OCI-LY3 (cell line): Measurements from ENCODE around the gene SLC38A5.

ENCODE experiments used
- H2AFZ ChIP-seq: fragments of 200-600, 300-600 bp; shearing (Covaris generic); 2 replicates; pipeline ENCODE4 v1.6.0; 2014; ENCODE audit warnings: antibody characterized with exemption, low read depth, low read length
- H3K27ac ChIP-seq: fragments of 200-600, 300-600 bp; sonication (generic); 2 replicates; pipeline ENCODE4 v1.5.1; 2014; ENCODE audit warnings: mild to moderate bottlenecking, low read length, moderate library complexity, mixed read lengths
- H3K27me3 ChIP-seq: fragments of 200-600, 300-600 bp; sonication (generic); 2 replicates; pipeline ENCODE4 v1.6.1; 2014; ENCODE audit warnings: low read depth, low read length, mixed read lengths
- H3K36me3 ChIP-seq: fragments of 200-600, 300-600 bp; sonication (generic); replicated peaks from 2 replicates; pipeline ENCODE3; 2014; ENCODE audit warnings: low read depth, low read length, mixed read lengths
- H3K4me1 ChIP-seq: fragments of 300-600, 200-600 bp; sonication (generic); 2 replicates; pipeline ENCODE4 v1.6.1; 2014; ENCODE audit warnings: low read length, mixed read lengths
- H3K4me2 ChIP-seq: fragments of 200-600, 300-600 bp; sonication (generic); 2 replicates; pipeline ENCODE4 v1.6.1; 2014; ENCODE audit warnings: low read length, mixed read lengths
- H3K4me3 ChIP-seq: fragments of 300-600, 200-600 bp; sonication (generic); 2 replicates; pipeline ENCODE4 v1.5.1; 2014; ENCODE audit warnings: antibody characterized with exemption, mild to moderate bottlenecking, low read length, moderate library complexity
- H3K79me2 ChIP-seq: fragments of 300-600, 200-600 bp; shearing (Covaris generic); 2 replicates; pipeline ENCODE4 v1.6.1; 2014; ENCODE audit warnings: mild to moderate bottlenecking, low read length, mixed read lengths
- H3K9ac ChIP-seq: fragments of 300-600, 200-600 bp; shearing (Covaris generic); 2 replicates; pipeline ENCODE4 v1.6.0; 2014; ENCODE audit warnings: mild to moderate bottlenecking, low read length, moderate library complexity
- H3K9me3 ChIP-seq: fragments of 200-600, 300-600 bp; shearing (Covaris generic); 2 replicates; pipeline ENCODE4 v1.6.1; 2014; ENCODE audit warnings: low read length, mixed read lengths; ENCODE audit not compliant: insufficient read depth
- H4K20me1 ChIP-seq: fragments of 200-600, 300-600 bp; sonication (generic); 2 replicates; pipeline ENCODE4 v1.6.1; 2016; ENCODE audit warnings: low read length, mixed read lengths; ENCODE audit not compliant: insufficient read depth
- EZH2phosphoT487 ChIP-seq: fragments of 200-600 bp; shearing (Covaris generic); IDR thresholded peaks from 2 replicates; pipeline ENCODE4 v1.6.1; 2018; ENCODE audit warnings: antibody characterized with exemption, mixed run types, low read depth
- TF ChIP-seq, protein P1 (sequence below): fragments of 200-600, 300-600 bp; sonication (generic); IDR thresholded peaks from 2 replicates; pipeline ENCODE4 v1.5.1; 2014; ENCODE audit warnings: antibody characterized with exemption, low read length, low read depth

The SLC38A5 gene

DNA sequence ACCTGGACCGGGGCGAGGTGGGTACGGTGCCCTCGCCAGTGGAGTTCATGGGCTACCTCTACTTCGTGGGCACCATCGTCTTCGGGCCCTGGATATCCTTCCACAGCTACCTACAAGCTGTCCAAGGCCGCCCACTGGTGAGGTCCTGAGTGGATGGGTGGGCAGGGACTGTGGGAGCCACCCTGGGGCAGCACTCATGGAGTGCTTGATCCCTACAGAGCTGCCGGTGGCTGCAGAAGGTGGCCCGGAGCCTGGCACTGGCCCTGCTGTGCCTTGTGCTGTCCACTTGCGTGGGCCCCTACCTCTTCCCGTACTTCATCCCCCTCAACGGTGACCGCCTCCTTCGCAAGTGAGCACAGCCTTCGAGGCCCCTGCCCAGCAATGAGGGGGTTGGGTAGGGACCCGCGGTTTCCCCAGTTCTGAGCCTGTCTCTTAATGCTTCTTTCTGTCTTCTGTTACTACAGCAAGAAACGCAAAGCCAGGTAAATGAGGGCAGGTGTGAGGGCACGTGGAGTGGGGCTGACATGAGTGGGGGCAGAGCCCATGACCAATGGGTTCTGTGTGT lies 42.4 kb upstream of the SLC38A5 start:
- no peaks in the 10 kb centered on the region for H3K36me3 ChIP-seq
- no peak overlapping the region for H2AFZ ChIP-seq
- H4K20me1 ChIP-seq, result no peaks in the 10 kb centered on the region
- H3K9me3 ChIP-seq, result no peaks in the 10 kb centered on the region
- no peak overlapping the region for H3K9ac ChIP-seq
- H3K4me3 ChIP-seq, result no peak overlapping the region
- no peaks in the 10 kb centered on the region for H3K27me3 ChIP-seq
- TF ChIP-seq, protein P1, sequence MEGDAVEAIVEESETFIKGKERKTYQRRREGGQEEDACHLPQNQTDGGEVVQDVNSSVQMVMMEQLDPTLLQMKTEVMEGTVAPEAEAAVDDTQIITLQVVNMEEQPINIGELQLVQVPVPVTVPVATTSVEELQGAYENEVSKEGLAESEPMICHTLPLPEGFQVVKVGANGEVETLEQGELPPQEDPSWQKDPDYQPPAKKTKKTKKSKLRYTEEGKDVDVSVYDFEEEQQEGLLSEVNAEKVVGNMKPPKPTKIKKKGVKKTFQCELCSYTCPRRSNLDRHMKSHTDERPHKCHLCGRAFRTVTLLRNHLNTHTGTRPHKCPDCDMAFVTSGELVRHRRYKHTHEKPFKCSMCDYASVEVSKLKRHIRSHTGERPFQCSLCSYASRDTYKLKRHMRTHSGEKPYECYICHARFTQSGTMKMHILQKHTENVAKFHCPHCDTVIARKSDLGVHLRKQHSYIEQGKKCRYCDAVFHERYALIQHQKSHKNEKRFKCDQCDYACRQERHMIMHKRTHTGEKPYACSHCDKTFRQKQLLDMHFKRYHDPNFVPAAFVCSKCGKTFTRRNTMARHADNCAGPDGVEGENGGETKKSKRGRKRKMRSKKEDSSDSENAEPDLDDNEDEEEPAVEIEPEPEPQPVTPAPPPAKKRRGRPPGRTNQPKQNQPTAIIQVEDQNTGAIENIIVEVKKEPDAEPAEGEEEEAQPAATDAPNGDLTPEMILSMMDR, result no peak
- TF ChIP-seq EZH2phosphoT487, result no peak
- no peaks in the 10 kb centered on the region for H3K79me2 ChIP-seq
- no peak overlapping the region for H3K4me2 ChIP-seq
- H3K4me1 ChIP-seq, result peaks cover 5% of the 10 kb centered on the region; the same call in 1 of the 2 replicates
- H3K27ac ChIP-seq, result no peak overlapping the region

DNA sequence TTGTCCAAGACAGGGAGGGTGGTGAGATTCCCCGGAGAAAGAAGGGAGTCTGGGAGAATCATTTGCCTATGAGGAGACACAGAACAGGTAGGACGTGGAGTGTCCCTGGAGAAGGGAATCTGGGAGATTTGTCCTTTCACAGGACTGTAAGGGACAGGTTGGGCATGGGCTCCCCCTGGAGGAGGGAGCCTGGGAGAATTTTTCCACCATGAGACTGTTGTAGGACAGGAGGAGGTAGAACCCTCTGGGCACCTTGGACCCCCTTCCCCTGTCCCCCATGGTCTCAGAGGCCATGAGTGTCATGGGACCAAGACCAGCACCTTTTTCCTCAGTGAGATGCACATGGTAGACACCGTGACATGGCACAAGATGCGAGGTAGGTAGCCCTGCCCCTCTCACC lies 41.5 kb upstream of the SLC38A5 start:
- no peaks in the 10 kb centered on the region for H3K27me3 ChIP-seq
- no peak overlapping the region for H3K9ac ChIP-seq
- H3K9me3 ChIP-seq, result no peaks in the 10 kb centered on the region
- H4K20me1 ChIP-seq, result no peaks in the 10 kb centered on the region
- TF ChIP-seq, protein P1, result peak; percentile 29
- no peak for TF ChIP-seq EZH2phosphoT487
- no peak overlapping the region for H3K27ac ChIP-seq
- H3K4me2 ChIP-seq, result no peak overlapping the region
- H3K4me3 ChIP-seq, result no peak overlapping the region
- H3K79me2 ChIP-seq, result no peaks in the 10 kb centered on the region
- no peak overlapping the region for H2AFZ ChIP-seq
- H3K4me1 ChIP-seq, result peaks cover 5% of the 10 kb centered on the region; the same call in 1 of the 2 replicates
- no peaks in the 10 kb centered on the region for H3K36me3 ChIP-seq

DNA sequence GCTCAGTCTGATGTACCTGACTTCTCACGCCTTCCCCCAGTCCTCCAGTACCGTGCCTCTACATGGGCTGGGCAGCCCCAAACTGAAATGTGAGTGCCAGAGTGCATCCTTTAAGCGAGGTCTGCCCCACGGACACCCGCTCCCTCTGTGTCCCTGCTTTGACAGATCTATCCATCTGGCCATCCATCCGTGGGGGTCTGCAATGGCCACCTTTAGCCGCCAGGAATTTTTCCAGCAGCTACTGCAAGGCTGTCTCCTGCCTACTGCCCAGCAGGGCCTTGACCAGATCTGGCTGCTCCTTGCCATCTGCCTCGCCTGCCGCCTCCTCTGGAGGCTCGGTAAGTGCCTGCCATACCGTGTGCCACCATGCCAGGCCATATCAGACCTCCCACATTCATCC lies 39.6 kb upstream of the SLC38A5 start:
- no peak for TF ChIP-seq EZH2phosphoT487
- TF ChIP-seq, protein P1, result no peak
- Histone ChIP-seq H3K4me2 (peak overlapping the region; percentile 87), H3K9me3 (no peaks in the 10 kb centered on the region), H3K36me3 (no peaks in the 10 kb centered on the region), H3K27me3 (no peaks in the 10 kb centered on the region), H3K4me1 (peaks cover 5% of the 10 kb centered on the region; the same call in 1 of the 2 replicates), H3K27ac (no peak overlapping the region), H3K4me3 (peak overlapping the region; percentile 94), H4K20me1 (no peaks in the 10 kb centered on the region), H3K79me2 (no peaks in the 10 kb centered on the region), H2AFZ (peak overlapping the region; percentile 88; the same call in 1 of the 2 replicates), H3K9ac (peak overlapping the region; percentile 88)

DNA sequence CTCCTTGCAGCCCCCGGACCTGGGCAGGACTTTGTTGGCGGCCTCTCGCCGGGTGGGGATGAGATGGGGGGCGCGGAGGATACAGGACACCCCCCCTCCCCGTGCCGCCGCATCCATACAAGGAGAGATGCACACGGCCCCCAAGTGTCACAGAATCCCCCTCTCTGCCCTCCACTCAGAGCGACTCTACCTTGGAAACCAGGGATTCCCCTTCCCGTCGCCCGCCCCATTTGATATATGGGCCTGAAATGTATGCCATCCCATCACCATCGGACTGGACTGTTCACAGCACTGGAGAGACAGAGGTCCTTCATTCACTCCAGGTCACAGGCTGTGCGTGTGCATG lies 39.2 kb upstream of the SLC38A5 start:
- Histone ChIP-seq H3K4me1 (peaks cover 5% of the 10 kb centered on the region; the same call in 1 of the 2 replicates), H3K4me2 (peak overlapping the region; percentile 87), H3K27me3 (no peaks in the 10 kb centered on the region), H3K79me2 (no peaks in the 10 kb centered on the region), H3K9me3 (no peaks in the 10 kb centered on the region), H4K20me1 (no peaks in the 10 kb centered on the region), H3K36me3 (no peaks in the 10 kb centered on the region), H3K4me3 (peak overlapping the region; percentile 94), H3K9ac (peak overlapping the region; percentile 88), H2AFZ (peak overlapping the region; percentile 88), H3K27ac (no peak overlapping the region)
- no peak for TF ChIP-seq EZH2phosphoT487
- TF ChIP-seq, protein P1, result no peak
